HG03520 (cell line): ENCODE measurements around the gene SLC16A13.
"Not testable (repeated sequence)": the region's sequence is repeated elsewhere in the genome, so short reads cannot be mapped to it uniquely, and the experiment has no call there.

Experiments used
- ATAC-seq: cut with Tn5 transposase; IDR thresholded peaks from one replicate; pipeline ENCODE4 v1.9.1; 2021; ENCODE audit warnings: mild to moderate bottlenecking, moderate library complexity; ENCODE audit not compliant: unreplicated experiment

The SLC16A13 gene

GRCh38 chr17:7058831-7059447 is 23.1 kb downstream of the SLC16A13 start:
- ATAC-seq, result no peak

- no peak for ATAC-seq
These were observed 24.5 kb downstream of the SLC16A13 start for GRCh38 chr17:7060165-7060891.

- ATAC-seq, result no peak
These were observed 27.8 kb downstream of the SLC16A13 start for GRCh38 chr17:7063518-7064094.

GRCh38 chr17:7064261-7064660 is 28.4 kb downstream of the SLC16A13 start:
- ATAC-seq, result no peak

- no peak for ATAC-seq
These were observed 31.4 kb downstream of the SLC16A13 start for GRCh38 chr17:7067198-7067597.

GRCh38 chr17:7068268-7068667 is 32.5 kb downstream of the SLC16A13 start:
- ATAC-seq, result no peak

- ATAC-seq, result no peak
These were observed 34.9 kb downstream of the SLC16A13 start for GRCh38 chr17:7070712-7071111.

GRCh38 chr17:7072406-7072805 is 36.6 kb downstream of the SLC16A13 start:
- ATAC-seq, result no peak

- ATAC-seq, result no peak
These were observed 39.1 kb downstream of the SLC16A13 start for GRCh38 chr17:7074931-7075330.

GRCh38 chr17:7077911-7078546 is 42.2 kb downstream of the SLC16A13 start:
- ATAC-seq, result no peak

GRCh38 chr17:7078711-7079110 is 42.9 kb downstream of the SLC16A13 start:
- no peak for ATAC-seq

GRCh38 chr17:7079581-7080455 is 44.0 kb downstream of the SLC16A13 start, which contains the start of gene CLEC10A:
CLEC10A (minus strand) TSS chr17:7080251; CDS start chr17:7078812, 1,439 bp downstream.
- no peak for ATAC-seq

- no peak for ATAC-seq
These were observed 44.7 kb downstream of the SLC16A13 start for GRCh38 chr17:7080456-7081041.

- no peak for ATAC-seq
These were observed 45.7 kb downstream of the SLC16A13 start for GRCh38 chr17:7081341-7082062.

- ATAC-seq, result no peak
These were observed 47.8 kb downstream of the SLC16A13 start for GRCh38 chr17:7083592-7083991.

GRCh38 chr17:7084088-7084487 is 48.3 kb downstream of the SLC16A13 start:
- ATAC-seq, result no peak

GRCh38 chr17:7088442-7088841 is 52.6 kb downstream of the SLC16A13 start:
- ATAC-seq, result not testable (repeated sequence)

- ATAC-seq, result not testable (repeated sequence)
These were observed 53.8 kb downstream of the SLC16A13 start for GRCh38 chr17:7089570-7089969.
